HL-60 (cell line): Measurements from ENCODE around the gene GPR157.

Experiments used
- GABPA ChIP-seq: IDR thresholded peaks from 2 replicates; pipeline ENCODE4 v1.6.1; 2012; ENCODE audit warnings: low read depth
- POLR2AphosphoS5 ChIP-seq: IDR thresholded peaks from 2 replicates; pipeline ENCODE4 v1.6.1; 2012; ENCODE audit warnings: low read depth
- TF ChIP-seq, protein P1 (sequence below): IDR thresholded peaks from one replicate; pipeline ENCODE4 v1.5.1; 2011; ENCODE audit warnings: low read length, control low read depth, inconsistent platforms; ENCODE audit not compliant: insufficient read depth
- TF ChIP-seq, protein P2 (sequence below): IDR thresholded peaks from 2 replicates; pipeline ENCODE4 v1.6.1; 2012; ENCODE audit warnings: low read depth; ENCODE audit not compliant: insufficient replicate concordance

DNA sequence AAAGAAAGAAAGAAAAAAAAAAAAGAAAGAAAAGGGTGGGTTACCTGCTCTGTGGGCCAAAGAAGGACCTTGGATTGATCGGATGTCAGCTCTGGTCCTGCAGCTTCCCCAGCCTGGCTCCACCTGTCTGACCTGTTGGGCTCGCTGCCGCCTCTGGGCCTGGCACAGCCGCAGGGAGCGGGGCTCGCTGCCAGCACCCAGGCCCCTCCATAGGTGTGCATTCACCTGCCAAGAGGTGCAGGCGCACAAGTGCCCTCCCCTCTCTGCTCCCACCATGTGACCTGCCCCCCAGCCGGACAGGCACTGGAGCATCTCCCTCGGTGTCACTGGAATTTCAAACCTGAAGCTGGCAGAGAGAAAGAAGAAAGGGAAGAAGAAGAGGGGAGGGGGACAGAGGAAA, 33.1 kb upstream of the GPR157 start:
- TF ChIP-seq, protein P1, sequence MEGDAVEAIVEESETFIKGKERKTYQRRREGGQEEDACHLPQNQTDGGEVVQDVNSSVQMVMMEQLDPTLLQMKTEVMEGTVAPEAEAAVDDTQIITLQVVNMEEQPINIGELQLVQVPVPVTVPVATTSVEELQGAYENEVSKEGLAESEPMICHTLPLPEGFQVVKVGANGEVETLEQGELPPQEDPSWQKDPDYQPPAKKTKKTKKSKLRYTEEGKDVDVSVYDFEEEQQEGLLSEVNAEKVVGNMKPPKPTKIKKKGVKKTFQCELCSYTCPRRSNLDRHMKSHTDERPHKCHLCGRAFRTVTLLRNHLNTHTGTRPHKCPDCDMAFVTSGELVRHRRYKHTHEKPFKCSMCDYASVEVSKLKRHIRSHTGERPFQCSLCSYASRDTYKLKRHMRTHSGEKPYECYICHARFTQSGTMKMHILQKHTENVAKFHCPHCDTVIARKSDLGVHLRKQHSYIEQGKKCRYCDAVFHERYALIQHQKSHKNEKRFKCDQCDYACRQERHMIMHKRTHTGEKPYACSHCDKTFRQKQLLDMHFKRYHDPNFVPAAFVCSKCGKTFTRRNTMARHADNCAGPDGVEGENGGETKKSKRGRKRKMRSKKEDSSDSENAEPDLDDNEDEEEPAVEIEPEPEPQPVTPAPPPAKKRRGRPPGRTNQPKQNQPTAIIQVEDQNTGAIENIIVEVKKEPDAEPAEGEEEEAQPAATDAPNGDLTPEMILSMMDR = no peak
- TF ChIP-seq GABPA (no peak), POLR2AphosphoS5 (no peak)
- TF ChIP-seq, protein P2, sequence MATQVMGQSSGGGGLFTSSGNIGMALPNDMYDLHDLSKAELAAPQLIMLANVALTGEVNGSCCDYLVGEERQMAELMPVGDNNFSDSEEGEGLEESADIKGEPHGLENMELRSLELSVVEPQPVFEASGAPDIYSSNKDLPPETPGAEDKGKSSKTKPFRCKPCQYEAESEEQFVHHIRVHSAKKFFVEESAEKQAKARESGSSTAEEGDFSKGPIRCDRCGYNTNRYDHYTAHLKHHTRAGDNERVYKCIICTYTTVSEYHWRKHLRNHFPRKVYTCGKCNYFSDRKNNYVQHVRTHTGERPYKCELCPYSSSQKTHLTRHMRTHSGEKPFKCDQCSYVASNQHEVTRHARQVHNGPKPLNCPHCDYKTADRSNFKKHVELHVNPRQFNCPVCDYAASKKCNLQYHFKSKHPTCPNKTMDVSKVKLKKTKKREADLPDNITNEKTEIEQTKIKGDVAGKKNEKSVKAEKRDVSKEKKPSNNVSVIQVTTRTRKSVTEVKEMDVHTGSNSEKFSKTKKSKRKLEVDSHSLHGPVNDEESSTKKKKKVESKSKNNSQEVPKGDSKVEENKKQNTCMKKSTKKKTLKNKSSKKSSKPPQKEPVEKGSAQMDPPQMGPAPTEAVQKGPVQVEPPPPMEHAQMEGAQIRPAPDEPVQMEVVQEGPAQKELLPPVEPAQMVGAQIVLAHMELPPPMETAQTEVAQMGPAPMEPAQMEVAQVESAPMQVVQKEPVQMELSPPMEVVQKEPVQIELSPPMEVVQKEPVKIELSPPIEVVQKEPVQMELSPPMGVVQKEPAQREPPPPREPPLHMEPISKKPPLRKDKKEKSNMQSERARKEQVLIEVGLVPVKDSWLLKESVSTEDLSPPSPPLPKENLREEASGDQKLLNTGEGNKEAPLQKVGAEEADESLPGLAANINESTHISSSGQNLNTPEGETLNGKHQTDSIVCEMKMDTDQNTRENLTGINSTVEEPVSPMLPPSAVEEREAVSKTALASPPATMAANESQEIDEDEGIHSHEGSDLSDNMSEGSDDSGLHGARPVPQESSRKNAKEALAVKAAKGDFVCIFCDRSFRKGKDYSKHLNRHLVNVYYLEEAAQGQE = no peak
